Muscle layer of colon (tissue), 2 donors: ENCODE measurements around the gene CECR2.

Source experiments
- H3K27ac ChIP-seq: one replicate; pipeline ENCODE4 v1.7.0; 2013; ENCODE audit warnings: low read depth, mild to moderate bottlenecking, low read length, moderate library complexity
- H3K27me3 ChIP-seq, 2 donors: one replicate each; pipeline ENCODE4 v1.7.0; 2013; ENCODE audit warnings: low read length in 2 of 2, mild to moderate bottlenecking in 2 of 2; ENCODE audit not compliant: insufficient read depth in 2 of 2, control insufficient read depth in 1 of 2
- H3K36me3 ChIP-seq: one replicate; pipeline ENCODE4 v1.7.0; 2013; ENCODE audit warnings: mild to moderate bottlenecking, low read length; ENCODE audit not compliant: insufficient read depth
- H3K4me1 ChIP-seq: one replicate; pipeline ENCODE4 v1.7.0; 2013; ENCODE audit warnings: mild to moderate bottlenecking, low read length; ENCODE audit not compliant: insufficient read depth
- H3K4me3 ChIP-seq, 2 donors: one replicate each; pipeline ENCODE4 v1.7.0; 2013; ENCODE audit warnings: low read length in 2 of 2, low read depth in 1 of 2, mild to moderate bottlenecking in 1 of 2, moderate library complexity in 1 of 2
- H3K9ac ChIP-seq: one replicate; pipeline ENCODE4 v1.7.0; 2013; ENCODE audit warnings: low read length
- H3K9me3 ChIP-seq: one replicate; pipeline ENCODE4 v1.7.0; 2013; ENCODE audit warnings: mild to moderate bottlenecking, low read length
- donor health status: abdominal sarcoma.
- donor health status: Adenocarcinoma of cecum.

CECR2 gene

DNA sequence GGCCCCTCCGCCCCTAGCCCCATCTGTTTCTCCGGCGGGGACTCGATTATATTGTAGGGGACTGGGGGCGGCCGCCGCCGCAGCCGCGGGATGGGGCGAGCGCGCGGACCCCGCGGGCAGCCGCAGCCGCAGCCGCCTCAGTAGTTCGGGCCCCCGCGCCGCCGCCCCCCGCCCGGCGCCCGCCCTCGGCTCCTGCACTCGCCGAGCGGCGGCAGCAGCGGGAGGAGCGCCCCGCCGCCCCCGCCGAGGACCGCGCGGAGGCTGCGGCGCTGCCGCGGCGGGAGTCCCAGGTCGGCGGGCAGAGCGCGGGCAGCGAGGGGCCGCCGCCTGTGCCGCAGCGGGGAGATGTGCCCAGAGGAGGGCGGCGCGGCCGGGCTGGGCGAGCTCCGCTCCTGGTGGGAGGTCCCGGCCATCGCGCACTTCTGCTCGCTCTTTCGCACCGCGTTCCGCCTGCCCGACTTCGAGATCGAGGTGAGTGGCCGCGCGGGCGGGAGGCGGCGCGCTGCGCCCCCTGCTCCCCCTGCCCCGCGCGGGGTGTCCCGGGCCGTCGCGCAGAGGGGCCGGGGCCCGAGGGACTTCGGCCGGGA, at the start of gene CECR2:
Gene CECR2, plus strand, starts transcription at position 22 of the 587 bp plus-strand sequence. Its CDS starts 324 bp downstream, at position 346.
- Histone ChIP-seq H3K4me1 (peaks cover 19% of the 10 kb centered on the region), H3K27ac (no peak within 1 kb of the TSS), H3K36me3 (no peaks in the 10 kb centered on the region), H3K9ac (no peak within 1 kb of the TSS), H3K27me3 (peaks cover 24 to 49% of the 10 kb centered on the region in 2 donors), H3K9me3 (no peaks in the 10 kb centered on the region), H3K4me3 (peak within 1 kb of the TSS; percentile 37 to 41)

DNA sequence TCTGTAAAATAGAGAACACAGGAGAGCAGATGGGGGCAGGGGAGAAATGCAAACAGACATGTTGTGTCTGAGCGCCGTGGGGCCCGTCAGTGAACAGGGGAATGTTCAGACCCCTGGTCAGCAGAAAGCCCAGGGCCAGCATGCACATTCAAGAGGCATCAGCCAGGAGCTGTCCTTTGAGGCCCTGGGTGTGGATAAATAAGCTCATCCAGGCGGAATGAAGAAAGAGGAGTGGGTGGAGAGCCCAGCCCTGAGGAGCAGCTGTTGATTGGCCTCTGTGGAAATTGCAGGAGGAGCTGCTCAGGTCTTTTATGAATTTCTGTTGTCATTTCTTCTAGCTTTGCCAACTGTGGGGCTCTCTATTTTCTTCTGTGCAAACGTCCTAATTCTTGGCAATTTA, 49.7 kb upstream of the CECR2 start:
- no peak overlapping the region for H3K27ac ChIP-seq
- H3K36me3 ChIP-seq: no peaks in the 10 kb centered on the region
- H3K4me1 ChIP-seq: no peaks in the 10 kb centered on the region
- no peak overlapping the region for H3K4me3 ChIP-seq
- H3K9ac ChIP-seq: no peak overlapping the region
- no peaks in the 10 kb centered on the region for H3K27me3 ChIP-seq
- no peaks in the 10 kb centered on the region for H3K9me3 ChIP-seq

DNA sequence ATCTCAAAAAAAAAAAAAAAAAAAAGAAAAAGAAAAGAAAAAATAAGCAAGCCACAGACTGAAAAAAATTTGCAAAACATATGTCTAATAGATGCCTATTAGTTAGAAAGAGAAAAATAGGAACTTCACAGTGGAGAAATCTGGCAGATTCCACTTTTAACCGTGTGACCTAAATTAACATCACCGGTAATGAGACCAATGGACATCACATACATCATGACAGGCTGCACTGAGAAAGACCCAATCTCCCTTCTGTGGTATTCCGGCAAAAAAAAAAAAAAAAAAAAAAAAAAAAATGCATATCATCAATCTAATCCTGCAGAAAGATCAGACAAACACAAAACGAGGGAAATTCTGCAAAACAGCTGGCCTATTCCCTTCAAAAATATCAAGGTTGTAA, 46.7 kb upstream of the CECR2 start:
- no peaks in the 10 kb centered on the region for H3K36me3 ChIP-seq
- H3K27me3 ChIP-seq: no peaks in the 10 kb centered on the region
- no peak overlapping the region for H3K27ac ChIP-seq

DNA sequence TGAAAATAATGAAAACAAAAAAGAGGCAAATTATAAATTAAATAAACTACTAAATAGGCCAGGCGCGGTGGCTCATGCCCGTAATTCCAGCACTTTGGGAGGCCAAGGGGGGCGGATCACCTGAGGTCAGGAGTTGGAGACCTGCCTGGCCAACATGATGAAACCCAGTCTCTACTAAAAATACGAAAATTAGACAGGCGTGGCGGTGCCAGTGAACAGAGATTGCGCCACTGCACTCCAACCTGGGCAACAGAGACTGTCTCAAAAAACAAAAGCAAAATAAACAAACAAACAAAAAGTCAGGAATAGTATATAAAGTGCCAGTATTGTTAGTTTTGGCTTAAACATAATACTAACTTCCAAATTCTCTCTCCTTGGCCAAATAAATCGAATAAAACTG, 37.6 kb upstream of the CECR2 start:
- no peaks in the 10 kb centered on the region for H3K4me1 ChIP-seq
- H3K9me3 ChIP-seq: no peaks in the 10 kb centered on the region
- no peak overlapping the region for H3K4me3 ChIP-seq
- no peak overlapping the region for H3K27ac ChIP-seq
- no peaks in the 10 kb centered on the region for H3K36me3 ChIP-seq
- no peaks in the 10 kb centered on the region for H3K27me3 ChIP-seq
- no peak overlapping the region for H3K9ac ChIP-seq

More for the DNA sequence above, 46.7 kb upstream of the CECR2 start:
- Histone ChIP-seq H3K4me1 (no peaks in the 10 kb centered on the region), H3K4me3 (no peak overlapping the region), H3K9me3 (no peaks in the 10 kb centered on the region), H3K9ac (no peak overlapping the region)

DNA sequence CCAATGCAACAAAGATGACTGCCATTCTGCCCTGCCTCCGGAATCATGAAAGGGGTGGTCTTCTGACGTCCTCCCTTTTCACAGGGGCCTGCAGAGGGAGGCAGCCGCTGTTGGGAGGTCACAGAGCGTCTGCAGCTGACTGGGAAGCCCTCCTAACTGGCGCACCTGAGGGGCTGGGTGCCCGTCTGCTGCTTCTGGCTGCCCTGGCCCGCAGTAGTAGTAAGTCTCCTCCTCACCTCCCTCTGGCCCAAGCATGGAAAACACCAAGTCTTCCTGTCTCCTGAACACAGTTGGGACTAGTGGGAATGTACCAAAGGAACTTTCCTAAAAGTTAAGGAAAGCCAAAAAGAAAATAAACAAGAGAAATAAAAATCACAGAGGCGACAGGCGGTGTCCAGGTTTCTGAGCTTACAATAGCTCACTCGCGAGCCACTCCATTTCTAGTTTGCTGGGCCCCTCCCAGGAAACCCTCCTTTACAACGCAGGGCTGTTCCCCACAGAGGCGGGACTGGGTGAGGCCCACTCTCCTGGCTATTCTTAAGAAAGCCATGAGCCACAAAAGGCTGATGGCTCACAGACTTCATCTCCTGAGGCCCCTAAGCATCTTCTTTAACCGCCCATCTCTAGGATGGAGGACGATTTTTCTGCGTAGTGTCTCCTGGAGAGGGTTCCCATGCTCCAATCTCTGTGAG, 37.0 kb upstream of the CECR2 start:
- H3K4me1 ChIP-seq: no peaks in the 10 kb centered on the region
- H3K9ac ChIP-seq: no peak overlapping the region
- H3K36me3 ChIP-seq: no peaks in the 10 kb centered on the region
- H3K4me3 ChIP-seq: no peak overlapping the region
- no peaks in the 10 kb centered on the region for H3K27me3 ChIP-seq
- no peak overlapping the region for H3K27ac ChIP-seq
- H3K9me3 ChIP-seq: no peaks in the 10 kb centered on the region

DNA sequence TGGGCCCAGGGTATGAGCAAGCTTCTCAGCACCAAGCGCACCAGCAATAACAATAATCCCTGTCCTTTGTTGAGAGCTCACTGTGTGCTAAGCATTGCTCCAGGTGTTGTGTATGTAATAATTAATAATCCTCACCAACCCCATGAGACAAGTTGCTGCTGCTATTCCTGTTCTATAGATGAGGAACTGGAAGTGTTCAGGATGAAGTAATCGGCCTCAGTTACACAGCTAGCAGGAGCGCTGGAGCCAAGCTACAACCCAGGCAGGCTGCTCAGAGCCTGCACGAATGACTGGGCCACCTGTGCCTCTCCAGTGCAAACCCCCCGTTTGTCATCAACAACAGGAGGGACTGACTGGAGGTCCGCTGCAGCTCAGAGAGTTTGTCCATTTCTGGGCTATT, 35.2 kb upstream of the CECR2 start:
- no peak overlapping the region for H3K9ac ChIP-seq
- no peak overlapping the region for H3K4me3 ChIP-seq
- no peaks in the 10 kb centered on the region for H3K9me3 ChIP-seq
- no peaks in the 10 kb centered on the region for H3K27me3 ChIP-seq
- no peaks in the 10 kb centered on the region for H3K4me1 ChIP-seq
- H3K36me3 ChIP-seq: no peaks in the 10 kb centered on the region
- H3K27ac ChIP-seq: no peak overlapping the region

DNA sequence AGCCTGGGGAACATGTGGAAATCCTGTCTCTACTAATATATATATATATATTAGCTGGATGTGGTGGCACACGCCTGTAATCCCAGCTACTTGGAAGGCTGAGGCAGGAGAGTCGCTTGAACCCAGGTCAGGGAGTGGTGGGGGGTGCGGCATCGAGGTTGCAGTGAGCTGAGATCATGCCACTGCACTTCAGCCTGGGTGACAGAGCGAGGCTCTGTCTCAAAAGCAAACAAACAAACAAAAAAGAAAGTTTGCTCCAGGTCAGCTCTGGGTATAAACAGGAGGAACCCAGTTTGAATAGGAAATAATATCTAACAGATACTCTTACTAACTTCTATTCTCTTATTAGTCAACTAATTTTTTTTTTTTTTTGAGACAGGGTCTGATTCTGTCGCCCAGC, 34.3 kb upstream of the CECR2 start:
- Histone ChIP-seq H3K27me3 (no peaks in the 10 kb centered on the region), H3K4me1 (no peaks in the 10 kb centered on the region), H3K27ac (no peak overlapping the region), H3K9me3 (no peaks in the 10 kb centered on the region), H3K36me3 (no peaks in the 10 kb centered on the region), H3K9ac (no peak overlapping the region), H3K4me3 (no peak overlapping the region)

DNA sequence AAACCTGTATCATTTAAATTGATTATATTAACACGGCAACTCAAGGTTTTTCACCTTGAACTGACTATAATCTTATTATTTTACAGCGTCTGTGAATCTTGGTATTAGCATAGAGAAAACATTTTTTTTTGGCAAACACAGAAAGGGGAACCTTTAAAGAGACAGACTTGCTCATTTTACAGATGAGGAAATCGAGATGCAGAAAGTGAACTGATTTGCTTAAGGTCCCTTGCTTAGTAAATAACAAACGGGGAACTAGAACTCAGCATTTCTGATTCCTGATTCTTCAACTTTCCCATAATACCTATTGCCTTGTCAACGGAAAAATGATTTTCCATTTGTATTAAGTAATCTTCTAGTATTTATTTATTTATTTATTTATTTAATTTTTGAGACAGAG, 33.2 kb upstream of the CECR2 start:
- H3K9me3 ChIP-seq: no peaks in the 10 kb centered on the region
- no peak overlapping the region for H3K4me3 ChIP-seq
- H3K4me1 ChIP-seq: no peaks in the 10 kb centered on the region
- H3K27ac ChIP-seq: no peak overlapping the region
- no peaks in the 10 kb centered on the region for H3K36me3 ChIP-seq
- H3K27me3 ChIP-seq: no peaks in the 10 kb centered on the region
- no peak overlapping the region for H3K9ac ChIP-seq

DNA sequence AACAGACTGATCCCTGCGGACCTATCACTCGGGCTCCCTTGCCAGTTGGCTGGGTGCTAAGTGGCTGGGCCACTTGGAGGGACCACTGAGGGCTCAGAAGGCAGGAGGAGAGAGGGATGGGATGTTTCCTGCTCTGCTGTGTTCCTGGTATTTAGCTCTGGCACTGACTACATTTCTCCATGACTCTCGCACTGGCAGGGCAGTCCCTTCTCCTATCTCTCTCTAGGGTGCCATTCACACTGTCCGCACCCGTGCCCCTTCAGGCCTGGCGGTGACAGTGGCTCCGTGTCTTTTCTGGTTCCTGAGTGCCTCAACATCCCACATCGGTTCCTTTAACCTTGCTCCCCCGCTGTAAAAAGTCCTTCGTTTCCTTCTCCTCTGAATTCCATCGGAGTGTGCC, 31.6 kb upstream of the CECR2 start:
- Histone ChIP-seq H3K27ac (no peak overlapping the region), H3K36me3 (no peaks in the 10 kb centered on the region), H3K27me3 (no peaks in the 10 kb centered on the region)

DNA sequence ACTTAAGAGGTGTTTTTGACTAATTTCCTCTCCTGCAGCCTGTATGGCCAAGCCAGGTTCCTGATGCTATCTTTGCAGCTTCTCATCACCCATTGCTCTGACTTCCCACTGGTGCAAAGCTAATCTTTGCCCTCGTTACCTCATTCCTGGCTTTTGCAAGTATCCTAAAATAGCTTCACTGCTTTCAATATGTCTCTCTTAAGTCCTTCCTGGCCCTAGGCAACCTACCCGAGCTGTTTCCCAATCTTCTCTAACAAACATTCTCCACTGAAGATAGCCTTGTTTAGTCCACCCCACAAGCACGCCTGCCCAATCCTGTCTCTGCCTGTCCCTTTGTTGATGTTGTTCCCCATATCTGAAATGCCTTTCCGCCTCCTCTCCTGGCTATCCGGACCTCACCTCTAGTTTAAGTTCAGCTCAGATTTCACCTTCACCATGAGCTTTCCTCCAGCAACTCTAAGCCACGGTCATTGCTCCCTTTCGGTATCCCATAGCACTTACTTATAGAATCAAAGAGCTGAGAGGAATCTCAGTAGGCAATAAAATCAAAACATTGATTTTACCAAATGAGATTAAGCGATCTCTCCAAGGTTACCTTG, 30.1 kb upstream of the CECR2 start:
- no peaks in the 10 kb centered on the region for H3K36me3 ChIP-seq
- H3K27me3 ChIP-seq: no peaks in the 10 kb centered on the region
- no peaks in the 10 kb centered on the region for H3K9me3 ChIP-seq
- no peak overlapping the region for H3K4me3 ChIP-seq
- no peak overlapping the region for H3K9ac ChIP-seq
- no peak overlapping the region for H3K27ac ChIP-seq
- no peaks in the 10 kb centered on the region for H3K4me1 ChIP-seq

More for the DNA sequence above, 31.6 kb upstream of the CECR2 start:
- Histone ChIP-seq H3K4me3 (no peak overlapping the region), H3K4me1 (no peaks in the 10 kb centered on the region), H3K9ac (no peak overlapping the region), H3K9me3 (no peaks in the 10 kb centered on the region)

DNA sequence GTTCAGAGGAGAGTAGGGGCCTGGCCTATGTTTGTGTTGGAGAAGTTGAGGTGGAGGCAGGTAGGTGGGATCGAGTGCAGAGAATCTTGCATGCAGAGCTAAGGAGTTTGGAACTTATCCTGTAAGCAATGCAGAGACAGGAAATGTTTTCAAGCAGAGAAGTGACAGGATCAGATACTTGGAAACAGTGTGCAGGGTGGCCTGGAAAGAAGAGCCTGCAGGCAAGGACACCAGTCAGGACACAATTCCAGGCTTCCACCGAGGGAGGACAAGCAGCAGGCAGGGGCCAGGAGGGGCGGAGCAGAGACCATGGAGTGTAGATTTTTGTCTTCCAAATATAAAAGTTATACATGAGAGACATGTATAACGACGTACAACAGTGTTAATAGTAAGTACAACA, 26.9 kb upstream of the CECR2 start:
- Histone ChIP-seq H3K36me3 (no peaks in the 10 kb centered on the region), H3K4me1 (no peaks in the 10 kb centered on the region), H3K27ac (no peak overlapping the region), H3K9ac (no peak overlapping the region), H3K4me3 (no peak overlapping the region), H3K9me3 (no peaks in the 10 kb centered on the region), H3K27me3 (no peaks in the 10 kb centered on the region)

DNA sequence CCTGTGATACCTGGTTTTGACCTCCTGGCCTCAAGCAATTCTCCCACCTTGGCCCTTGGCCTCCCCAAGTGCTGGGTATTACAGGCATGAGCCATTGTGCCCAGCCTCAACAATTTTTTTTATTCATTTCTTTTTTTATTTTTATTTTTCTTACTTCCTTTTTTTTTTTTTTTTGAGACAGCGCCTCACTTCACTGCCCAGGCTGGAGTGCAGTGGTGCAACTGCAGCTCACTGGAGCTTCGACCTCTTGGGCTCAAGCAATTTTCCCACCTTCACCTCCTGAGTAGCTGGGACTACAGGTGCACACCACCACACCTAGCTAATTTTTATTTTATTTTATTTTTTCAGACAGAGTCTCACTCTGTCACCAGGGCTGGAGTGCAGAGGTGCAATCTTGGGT, 25.5 kb upstream of the CECR2 start:
- no peaks in the 10 kb centered on the region for H3K4me1 ChIP-seq
- H3K9ac ChIP-seq: no peak overlapping the region
- no peaks in the 10 kb centered on the region for H3K9me3 ChIP-seq
- no peaks in the 10 kb centered on the region for H3K27me3 ChIP-seq
- no peaks in the 10 kb centered on the region for H3K36me3 ChIP-seq
- H3K4me3 ChIP-seq: no peak overlapping the region
- H3K27ac ChIP-seq: no peak overlapping the region
